Hypothalamus (tissue), 51 donors: ENCODE data around the gene MNT.

Experiments
- DNase-seq, 51 donors: peaks; one replicate each; lab custom pipeline; 2025; lab: John Stamatoyannopoulos, UW

Gene MNT

DNA sequence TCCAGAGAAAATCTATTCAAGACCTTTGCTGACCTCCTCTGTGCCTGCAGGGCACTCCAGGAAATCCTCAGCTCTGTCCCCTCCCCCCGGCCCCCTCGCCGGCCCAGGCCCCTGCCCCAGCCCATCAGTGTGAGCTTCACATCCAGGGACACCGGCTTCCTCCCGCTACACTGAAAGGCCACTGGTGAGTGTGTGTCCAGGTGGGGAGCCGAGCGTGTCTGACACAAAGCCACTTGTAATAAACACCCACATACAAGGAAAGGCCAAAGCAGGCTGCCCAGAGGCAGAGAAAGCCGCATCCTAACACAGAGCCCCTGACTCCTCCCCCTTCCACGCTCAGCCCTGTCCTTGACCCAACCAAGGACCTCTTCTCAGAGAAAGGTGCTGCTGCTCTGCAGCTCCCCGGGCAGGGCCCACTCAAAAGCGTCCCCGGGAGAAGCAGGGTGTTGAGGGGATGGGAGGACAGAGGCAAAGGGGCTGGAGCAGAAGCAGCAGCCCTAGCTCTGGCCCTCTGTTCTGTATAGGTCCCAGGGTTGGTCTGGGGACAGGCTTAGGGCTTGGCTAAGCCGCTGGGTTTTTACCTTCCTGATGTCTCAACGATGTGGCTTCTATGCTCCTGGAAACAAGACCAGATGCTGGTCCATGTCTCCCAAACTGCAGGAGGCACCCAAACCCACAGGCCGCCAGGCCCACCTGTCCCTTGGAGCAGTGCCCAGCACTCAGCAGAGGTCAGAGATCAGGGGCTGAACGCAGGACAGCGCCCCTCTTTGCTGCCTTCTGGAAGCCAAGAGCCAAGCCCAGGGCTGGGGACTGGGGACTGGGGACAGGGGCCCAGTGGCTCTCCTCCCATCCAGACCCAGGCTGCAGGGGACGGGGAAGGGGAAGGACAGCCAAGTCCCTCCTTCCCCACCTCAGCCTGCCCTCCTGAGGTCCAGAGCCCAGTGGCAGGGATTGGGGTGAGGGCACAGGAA lies 15.3 kb downstream of the MNT start:
- no peak for DNase-seq

DNA sequence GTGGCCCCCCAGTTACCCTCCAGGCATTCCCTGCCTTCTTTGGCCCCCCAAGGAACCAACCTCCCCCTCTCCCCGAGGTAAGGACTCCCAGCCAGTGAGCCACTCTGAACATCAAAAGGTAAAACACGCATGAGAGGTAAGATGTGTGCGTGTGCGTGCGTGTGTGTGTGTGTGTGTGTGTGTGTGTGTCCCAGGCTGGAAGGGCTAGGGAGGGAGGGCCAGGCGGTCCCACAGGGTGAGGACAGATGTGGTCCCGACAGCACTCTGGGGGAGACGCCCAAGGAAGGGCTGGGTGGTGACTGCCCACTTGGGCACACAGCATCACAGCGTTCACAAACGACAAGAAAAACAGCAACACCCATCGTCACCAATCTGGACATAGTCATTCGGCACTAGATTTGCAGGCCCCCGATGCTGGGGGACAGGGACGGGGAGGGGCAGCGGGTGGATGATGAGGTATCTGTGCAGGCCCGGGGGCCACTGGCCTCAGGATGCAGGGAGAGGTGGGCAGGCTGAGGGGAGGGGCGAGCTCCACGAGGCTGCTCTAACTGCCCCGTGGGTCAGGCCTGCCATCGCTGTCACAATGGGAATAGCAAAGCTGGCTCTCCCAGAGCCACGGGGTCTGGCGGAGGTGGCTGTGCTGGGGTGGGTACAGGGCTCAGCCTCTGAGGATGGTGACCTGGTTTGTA lies 16.3 kb downstream of the MNT start:
- no peak for DNase-seq

DNA sequence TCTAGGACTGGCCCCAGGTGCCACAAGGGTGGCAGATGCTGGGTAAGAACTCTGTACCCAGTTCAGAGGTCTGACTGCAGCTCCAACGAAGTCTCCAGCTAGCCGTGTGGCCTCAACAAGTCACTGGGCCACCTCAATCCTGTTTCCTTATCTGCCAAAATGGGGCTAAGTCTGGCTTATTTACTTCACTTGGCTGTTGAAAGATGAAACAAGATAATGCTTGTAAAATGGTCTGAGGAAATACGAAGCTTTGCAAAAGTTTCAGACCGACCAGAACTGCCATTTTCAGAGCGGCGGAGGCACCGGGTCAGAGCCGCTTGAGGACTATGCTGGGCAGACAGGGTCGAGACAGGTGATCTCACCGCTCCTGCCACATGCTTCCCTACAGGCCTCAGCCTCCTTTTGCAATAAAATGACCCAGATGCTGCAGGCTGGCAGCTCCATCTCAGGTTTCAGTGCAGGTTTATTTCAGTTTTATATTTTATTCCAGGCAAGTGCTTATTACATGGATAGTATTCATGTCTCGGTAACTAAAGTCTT lies 17.2 kb downstream of the MNT start:
- no peak for DNase-seq

DNA sequence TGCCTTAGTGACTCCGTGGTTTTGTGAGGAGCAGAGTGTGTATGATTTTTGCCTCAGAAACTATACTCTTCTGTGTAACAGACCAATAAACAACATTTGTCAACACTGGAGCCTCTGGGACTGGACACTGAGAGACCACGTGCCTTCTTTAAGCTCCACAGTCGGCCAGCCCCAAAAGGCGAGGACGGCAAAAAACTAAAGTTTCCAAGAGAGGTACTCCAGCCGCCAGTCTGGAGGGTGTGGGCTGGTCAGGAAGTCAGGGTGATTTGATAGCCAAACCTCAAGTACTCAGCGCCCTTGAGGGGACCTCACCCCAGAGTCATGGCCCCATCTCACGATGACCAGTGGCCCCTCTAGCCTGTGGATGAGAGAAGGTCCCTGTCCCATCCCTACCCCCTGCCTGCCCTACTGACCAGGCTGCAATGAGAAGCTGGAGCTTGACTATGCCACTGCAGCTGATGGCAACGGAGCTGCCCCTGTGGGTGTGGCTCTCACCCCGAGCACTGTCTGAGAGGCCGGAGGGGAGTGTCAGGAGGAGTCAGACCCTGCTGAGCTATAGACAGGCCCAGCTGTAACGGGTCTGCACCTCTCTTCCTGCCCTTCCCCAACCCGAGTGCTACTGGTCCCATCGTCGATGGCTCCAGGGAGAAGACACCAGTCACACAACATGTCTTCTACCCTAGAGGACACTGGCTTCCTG lies 19.8 kb downstream of the MNT start:
- no peak for DNase-seq

DNA sequence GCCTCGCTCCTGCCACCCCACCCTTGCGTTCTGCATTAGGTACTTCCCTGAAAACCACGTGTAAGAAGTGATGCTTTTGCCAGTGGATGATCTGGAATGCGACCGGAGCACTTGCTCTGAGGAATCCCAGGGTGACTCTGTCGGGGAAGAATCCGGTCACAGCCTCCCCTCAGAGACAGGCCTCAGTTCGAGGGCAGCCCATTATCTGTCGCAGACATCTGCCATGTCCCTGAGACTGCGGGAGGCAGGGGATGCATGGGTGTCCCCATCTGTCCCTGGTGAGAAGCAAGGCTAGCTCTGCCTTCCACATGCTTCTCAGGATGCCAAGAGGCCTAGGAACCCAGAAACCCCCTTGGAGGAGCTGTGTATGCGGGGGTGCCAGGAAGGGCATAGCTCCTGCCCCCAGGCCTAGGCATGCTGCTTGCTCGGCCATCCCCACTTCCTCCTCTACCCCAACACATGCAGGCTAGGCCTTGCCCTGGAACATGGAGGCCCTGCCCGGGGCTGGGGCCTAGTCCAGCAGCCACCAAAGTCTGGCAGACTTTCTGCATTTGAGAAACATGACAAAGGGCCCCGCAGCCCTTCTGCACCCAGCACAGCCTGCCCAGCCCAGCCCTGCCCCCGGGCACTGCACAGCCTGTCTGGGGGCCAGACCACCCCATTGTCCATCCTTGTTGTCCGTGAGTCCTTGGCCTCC lies 20.5 kb downstream of the MNT start:
- peak in 1 of 51 donors; percentile 7 for DNase-seq

DNA sequence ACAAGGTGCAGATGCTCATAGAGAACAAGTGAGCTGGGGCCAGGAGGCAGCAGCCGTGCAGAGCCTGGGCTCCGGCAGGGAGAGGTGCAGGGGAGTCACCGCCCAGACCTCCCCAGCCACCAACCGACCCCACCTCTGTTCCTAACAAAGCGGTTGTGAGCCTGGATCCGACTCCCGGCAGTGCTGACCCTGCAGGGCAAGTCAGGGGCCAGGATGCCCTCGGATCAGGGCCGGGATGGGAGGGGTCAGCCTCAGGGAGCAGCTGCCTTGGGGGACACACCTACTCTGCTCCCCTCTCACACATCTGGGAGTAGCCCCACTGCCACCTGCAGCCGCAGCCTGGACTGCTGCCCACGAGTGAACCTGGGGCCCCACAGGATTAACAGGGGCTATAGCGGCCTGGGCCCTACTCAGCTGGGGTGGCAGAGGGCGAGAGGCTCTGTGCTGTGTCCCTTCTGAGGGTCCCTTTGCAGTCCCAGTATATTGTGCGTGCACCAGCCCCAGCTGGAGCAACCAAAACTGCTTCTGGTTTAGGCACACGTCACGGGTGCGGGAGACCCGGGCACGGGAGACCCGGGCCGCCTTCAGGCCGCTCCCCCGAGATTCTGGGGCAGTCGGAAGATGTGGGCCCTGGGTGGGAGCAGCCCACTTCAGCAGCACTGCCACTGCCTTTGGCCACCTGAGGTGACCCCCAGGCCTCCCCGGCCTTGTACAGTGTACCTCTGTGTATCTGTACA lies 21.2 kb downstream of the MNT start:
- DNase-seq: no peak

DNA sequence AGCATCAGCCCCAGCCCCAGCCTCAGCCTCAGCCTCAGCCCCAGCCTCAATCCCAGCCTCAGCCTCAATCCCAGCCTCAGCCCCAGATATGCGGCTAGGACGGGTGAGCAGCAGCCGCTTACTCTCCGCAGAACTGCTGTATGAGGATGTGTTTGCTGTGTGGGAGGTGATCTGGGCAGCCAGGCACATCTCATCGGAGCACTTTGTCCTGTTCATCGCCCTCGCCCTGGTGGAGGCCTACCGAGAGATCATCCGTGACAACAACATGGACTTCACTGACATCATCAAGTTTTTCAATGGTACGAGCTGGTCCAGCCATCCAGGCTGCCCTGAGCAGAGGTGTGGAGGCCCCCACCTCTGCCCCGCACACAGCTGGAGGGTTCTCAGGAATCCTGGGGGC lies 22.0 kb downstream of the MNT start:
- DNase-seq: peak in 1 of 51 donors; percentile 36

DNA sequence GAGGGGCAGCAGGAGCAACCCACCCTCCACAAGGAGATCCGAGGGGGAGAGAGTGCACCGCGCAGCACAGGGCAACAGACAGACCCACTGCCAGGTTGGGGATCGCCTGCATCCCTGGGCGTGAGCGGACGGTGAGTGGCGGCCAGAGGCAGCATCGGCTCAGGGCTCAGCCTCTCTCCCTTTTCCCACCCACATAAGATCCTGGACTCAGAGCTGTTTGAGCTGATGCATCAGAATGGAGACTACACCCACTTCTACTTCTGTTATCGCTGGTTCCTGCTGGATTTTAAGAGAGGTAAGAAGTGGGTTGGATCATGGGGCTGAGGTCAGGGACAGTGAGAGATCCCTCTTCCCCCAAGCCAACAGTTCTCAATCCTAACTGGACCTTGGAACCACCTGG lies 23.2 kb downstream of the MNT start:
- DNase-seq: peak in 1 of 51 donors; percentile 40

DNA sequence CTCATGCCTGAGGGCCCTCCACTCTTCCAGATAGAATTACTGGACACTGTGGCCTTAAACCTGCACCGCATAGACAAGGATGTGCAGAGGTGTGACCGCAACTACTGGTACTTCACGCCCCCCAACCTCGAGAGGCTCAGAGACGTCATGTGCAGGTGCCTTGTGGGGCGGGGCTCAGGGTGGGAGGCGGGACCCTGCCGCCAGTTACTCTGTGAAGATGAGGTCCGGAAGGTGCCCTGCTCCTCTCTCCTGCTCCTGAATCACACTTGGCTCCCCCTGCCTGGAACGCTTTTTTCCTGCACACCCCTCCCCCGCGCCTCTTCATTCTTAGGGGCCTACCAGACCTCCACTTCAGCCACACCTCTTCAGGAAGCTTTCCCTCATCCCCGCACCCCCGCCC lies 24.8 kb downstream of the MNT start:
- DNase-seq: no peak

DNA sequence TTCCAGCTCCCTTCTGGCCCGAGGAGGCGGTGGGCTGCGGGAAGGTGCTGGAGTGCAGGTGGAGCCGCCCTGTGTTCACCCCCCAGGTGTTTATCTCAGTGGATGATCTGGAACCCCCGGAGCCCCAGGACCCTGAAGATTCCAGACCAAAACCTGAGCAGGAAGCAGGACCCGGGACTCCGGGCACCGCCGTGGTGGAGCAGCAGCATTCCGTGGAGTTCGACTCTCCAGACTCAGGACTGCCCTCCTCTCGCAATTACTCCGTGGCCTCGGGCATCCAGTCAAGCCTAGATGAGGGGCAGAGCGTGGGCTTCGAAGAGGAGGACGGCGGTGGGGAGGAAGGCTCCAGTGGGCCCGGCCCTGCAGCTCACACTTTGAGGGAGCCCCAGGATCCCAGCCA lies 25.5 kb downstream of the MNT start:
- DNase-seq: no peak

DNA sequence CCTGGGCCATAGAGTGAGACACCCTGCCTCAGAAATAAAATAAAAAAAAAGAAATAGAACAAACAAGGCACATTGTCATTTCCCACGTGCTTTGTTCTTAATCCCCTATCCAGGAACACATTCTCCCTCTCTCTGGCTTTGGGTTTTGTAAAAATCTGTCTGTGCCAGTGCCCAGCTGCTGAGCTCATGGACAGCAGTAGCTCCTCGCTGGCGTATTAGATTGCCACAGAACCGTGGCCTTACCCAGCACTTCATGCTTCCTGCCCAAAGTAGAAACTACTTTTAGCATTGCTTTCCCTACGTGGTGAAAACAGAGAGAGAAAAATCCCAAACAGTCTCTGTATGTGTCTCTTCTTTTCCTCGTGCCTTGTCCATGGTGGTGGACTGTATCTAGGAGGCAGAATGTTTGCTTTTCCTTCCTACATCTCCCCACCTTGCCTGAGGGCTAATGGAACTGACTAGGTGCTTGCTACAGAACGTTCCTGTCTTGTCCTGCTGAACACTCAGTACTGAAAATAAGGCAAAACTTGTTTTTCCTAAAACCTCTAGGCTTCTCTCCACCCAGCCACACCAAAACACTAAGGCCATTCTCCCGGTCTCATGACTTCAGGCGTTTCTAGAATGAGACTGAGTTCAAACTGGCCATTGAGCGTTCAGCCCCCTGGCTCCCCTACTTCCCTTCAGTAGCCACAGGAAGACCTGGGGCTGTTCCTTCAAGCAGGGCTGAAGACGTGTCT lies 26.1 kb downstream of the MNT start:
- no peak for DNase-seq

DNA sequence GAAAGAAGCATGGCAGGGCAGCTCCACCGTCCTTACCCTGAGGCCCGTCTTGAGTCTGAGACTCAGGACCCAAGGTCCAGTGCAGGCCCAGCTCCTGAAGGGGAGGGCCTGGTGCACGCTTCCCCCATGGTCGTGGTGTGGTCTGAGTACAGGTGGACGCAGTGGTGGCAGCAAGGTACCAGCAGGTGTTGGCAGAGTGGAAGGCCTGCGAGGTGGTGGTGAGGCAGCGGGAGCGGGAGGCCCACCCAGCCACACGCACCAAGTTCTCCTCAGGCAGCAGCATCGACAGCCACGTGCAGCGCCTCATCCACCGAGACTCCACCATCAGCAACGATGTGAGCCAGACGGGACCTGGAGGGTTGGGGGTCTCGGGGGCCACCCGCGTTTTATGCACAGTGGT lies 27.7 kb downstream of the MNT start:
- no peak for DNase-seq

DNA sequence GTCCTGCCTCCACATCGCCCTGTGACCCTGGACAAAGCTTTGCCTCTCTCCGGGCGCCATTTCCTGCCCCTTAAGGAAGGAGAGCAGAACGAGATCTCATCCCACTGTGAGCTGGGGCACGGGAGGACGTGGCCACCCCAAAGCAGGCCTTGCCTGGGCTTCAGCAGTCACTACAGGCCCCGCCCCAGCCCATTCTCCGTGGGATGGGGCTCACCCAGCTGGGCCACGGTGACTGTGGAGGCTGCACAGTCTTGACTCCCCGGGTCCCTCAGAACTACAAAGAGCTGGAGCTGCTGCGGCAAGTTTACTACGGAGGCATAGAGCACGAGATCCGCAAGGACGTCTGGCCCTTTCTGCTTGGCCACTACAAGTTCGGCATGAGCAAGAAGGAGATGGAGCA lies 28.2 kb downstream of the MNT start:
- DNase-seq: no peak

DNA sequence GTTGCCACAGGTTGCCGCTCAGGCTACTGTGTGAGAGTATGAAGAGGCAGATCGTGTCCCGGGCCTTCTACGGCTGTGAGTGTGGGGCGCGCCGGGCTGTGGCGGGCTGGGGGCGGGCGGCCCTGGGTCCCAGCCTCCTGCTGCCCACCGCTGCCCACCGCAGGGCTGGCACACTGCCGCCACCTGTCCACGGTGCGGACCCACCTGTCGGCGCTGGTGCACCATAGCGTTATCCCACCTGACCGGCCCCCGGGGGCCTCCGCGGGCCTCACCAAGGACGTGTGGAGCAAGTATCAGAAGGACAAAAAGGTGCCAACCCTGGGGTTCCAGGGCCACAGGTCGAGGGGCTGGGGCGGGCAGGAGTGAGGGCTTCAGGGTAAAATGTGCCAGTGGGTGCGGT lies 28.7 kb downstream of the MNT start:
- DNase-seq: no peak

DNA sequence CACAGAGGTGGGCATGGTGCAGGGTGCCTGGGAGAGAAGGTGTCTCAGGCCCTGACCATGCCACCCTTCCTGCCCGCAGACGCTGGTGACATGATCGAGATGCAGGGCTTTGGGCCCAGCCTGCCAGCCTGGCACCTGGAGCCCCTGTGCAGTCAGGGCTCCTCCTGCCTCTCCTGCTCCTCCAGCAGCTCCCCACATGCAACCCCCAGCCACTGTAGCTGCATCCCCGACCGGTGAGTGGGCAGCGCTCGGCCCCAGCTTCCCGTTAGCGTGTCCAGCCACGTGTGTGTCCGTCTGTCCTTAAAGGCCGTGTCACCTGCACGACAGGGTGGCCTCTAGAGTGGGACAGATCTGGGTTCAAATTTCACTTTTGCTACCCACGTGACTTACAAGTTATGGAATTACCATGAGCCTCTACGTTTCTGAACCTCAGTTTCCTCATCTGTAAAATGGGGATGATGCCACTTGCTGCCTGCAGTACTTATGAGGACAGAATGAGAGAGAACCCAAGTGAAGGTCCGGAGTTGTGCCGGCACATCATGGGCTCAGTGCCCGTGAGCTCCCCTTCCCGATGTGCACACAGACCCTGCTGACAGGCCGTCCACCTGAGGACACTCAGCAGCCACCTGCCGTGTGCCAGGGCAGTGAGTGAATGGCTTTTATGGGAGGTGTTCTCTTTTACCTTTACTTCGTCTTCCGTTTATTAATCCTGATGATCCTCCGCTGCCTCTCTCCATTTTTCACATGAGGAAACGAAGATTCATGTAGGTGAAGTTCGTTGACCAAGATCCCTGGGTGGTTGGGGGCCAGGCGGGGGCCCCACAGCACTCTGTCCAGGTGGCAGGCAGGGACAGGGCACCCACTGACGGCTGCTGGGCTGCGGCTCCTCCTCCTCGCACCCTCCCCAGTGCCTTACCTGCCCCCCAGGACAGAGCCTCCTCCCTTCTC lies 29.4 kb downstream of the MNT start:
- no peak for DNase-seq

DNA sequence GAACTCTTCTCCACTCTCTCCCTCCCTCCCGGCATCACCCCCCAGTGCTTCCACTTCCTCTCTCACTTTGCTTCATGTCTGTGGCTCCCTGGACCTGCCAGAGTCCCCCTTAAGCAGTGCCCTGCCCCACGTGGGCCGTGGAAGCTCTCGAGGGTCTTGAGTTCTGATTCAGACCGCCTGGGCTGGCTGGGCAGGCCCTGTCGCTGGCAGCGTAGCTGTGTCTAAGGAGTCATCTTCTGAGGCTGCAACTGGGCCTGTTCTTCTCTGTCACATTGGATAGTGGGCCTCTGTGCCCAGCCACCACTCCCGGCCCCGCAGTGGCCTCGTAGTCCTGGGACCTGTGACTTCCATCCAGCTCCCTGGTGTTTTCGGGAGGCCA lies 30.7 kb downstream of the MNT start:
- no peak for DNase-seq

DNA sequence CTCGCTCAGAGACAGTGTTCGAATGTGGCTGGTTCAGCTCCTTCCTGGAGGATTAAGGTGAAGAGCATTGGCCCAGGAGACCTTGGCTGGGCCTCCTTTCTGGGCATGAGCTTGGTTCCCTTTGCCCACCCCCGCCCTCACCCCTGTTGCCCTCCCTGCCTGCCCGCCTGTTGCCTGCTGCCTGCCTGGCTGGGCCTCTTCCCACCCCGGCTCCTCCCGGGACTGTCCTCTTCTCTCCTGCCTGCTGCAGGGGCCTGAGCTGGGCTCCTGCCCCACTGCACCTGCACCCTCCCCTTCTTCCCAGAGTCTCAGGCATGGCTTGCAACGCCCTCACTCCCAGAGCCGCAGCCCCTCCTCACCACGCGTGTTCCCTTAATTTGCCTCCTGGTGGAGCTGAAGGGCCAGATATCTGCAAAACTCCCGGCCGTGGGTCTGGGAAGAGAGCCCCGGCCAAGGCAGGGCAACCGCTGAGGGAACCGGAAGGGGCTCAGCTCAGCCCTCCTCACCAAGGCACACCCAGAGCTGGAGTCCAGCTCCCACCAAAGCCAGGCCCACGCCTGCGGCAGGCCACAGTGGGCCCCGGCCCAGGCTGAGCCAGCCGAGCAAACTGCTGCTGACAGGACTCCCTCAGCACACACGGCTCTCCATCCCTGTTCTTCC lies 31.2 kb downstream of the MNT start:
- no peak for DNase-seq
